ENCODE data around the gene ZDBF2.
"Not testable (repeated sequence)": the region's sequence is repeated elsewhere in the genome, so short reads cannot be mapped to it uniquely, and the experiment has no call there.

ZDBF2 gene

GRCh38 chr2:206323486-206323885 lies 49.0 kb downstream of the ZDBF2 start:
- no peak for DNase-seq (ENCODE audit: low read depth)

GRCh38 chr2:206324869-206325268 lies 50.4 kb downstream of the ZDBF2 start:
- no peak for DNase-seq (ENCODE audit: low read depth)

DNA sequence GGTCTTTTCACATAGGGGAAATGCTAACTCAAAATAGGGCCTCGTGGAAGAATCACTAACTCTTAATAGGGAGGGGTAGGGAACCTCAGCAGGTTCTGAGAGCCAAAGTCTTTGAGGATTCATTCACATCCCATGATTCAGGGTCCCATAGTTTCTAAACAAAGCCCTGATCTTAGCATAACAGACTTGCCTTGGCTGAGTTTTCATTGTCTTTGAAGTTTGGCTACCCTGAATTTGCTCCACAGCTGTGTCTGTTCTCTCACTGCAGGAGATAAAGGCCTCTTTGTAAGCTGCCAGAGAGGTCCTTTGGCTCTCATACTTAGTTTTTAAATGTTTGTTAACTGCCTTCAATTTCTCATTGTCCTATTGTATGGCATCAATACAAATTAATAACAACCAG lies 54.5 kb downstream of the ZDBF2 start:
- DNase-seq (ENCODE audit: low read depth) = no peak

DNA sequence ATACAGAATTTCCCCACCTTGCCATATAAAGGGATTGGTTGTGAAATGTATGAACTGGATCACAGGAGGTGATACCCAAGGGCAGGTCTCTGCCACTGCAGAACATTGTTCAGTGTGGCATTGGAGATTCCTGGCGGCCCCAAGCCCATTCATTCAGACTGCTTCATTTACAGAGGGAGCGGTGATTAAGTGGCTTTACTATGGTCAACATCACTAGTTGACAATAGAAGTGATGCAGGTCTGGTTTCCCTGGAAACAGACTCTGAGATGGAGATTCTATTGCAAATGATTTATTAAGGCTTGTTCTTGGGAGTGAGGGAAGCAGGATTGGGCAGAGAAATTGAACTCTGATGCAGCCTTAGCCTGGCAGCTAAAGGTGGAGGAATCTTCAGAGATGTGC lies 62.4 kb downstream of the ZDBF2 start:
- no peak for DNase-seq (ENCODE audit: low read depth)

GRCh38 chr2:206337956-206338355 lies 63.5 kb downstream of the ZDBF2 start:
- no peak for DNase-seq (ENCODE audit: low read depth)

DNA sequence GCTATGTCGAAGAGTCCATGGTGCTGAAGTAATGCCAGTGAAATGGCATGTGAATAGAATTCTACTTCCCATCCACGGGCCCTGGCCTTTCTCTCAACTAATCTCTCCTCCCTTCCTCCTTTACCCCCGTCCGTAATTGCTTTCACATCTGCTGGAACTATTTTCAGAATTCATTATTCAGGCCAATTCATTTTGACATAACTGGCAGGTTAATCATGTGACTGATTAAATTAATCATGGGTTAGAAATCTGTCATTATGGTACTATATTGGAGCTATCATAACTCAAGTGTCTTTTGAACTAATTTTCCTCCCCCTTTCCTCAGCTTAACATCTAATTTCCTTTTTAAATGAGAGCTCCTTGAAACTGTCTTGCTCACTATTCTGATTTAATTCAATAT lies 66.9 kb downstream of the ZDBF2 start:
- DNase-seq (ENCODE audit: low read depth) = no peak

GRCh38 chr2:206343144-206343543 lies 68.7 kb downstream of the ZDBF2 start:
- no peak for DNase-seq (ENCODE audit: low read depth)

DNA sequence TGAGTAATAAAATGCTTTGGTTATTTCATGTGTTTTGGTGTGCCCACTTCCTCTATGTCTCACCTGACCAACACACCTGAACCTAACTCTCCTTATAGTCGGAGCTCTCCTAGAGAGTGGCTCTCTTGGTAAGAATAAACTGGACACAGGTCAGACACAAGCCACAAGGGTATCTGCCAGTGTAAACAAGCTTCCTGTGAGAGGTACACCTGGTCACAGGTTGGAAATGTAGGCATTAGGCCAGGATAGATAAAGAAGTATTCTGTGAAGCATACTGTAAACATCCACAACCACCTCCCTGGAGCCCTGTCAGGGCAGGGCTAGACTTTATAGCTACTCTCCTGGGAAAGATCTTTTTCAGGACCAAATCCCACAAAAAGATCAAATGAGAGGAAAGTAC lies 69.4 kb downstream of the ZDBF2 start:
- DNase-seq (ENCODE audit: low read depth) = no peak

DNA sequence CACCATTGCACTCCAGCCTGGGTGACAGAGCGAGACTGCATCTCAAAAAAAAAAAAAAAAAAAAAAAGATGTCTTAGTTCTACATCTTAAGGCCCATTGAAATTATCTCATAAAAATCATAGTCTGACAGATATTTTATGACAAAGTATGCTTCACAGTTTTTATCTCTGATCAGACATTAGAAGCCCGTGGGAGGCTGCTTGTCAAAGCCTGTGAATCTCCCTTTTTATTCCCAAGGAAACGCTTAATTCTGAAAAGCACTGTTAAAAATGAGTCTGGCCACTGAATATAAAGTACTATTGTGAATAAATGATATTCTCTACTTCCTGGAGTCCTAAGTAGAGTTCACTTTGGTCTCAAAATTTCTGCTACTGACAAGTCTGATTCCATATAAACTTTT lies 71.1 kb downstream of the ZDBF2 start:
- DNase-seq (ENCODE audit: low read depth) = no peak

- DNase-seq (ENCODE audit: low read depth) = no peak
Measured at GRCh38 chr2:206349375-206349774, 74.9 kb downstream of the ZDBF2 start.

- DNase-seq (ENCODE audit: low read depth) = no peak
Measured at GRCh38 chr2:206352571-206352970, 78.1 kb downstream of the ZDBF2 start.

GRCh38 chr2:206353685-206354084 lies 79.2 kb downstream of the ZDBF2 start:
- DNase-seq (ENCODE audit: low read depth) = no peak

GRCh38 chr2:206354129-206354528 lies 79.7 kb downstream of the ZDBF2 start:
- DNase-seq (ENCODE audit: low read depth) = no peak

DNA sequence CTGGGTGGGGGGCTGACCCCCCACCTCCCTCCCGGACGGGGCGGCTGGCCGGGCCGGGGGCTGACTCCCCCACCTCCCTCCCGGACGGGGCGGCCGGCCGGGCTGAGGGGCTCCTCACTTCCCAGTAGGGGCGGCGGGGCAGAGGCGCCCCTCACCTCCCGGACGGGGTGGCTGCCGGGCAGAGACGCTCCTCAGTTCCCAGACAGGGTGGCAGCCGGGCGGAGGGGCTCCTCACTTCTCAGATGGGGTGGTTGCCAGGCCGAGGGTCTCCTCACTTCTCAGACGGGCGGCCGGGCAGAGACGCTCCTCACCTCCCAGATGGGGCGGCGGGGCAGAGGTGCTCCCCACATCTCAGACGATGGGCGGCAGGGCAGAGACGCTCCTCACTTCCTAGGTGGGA lies 82.4 kb downstream of the ZDBF2 start:
- DNase-seq (ENCODE audit: low read depth) = not testable (repeated sequence)

- DNase-seq (ENCODE audit: low read depth) = not testable (repeated sequence)
Measured at GRCh38 chr2:206360840-206361239, 86.4 kb downstream of the ZDBF2 start.

DNA sequence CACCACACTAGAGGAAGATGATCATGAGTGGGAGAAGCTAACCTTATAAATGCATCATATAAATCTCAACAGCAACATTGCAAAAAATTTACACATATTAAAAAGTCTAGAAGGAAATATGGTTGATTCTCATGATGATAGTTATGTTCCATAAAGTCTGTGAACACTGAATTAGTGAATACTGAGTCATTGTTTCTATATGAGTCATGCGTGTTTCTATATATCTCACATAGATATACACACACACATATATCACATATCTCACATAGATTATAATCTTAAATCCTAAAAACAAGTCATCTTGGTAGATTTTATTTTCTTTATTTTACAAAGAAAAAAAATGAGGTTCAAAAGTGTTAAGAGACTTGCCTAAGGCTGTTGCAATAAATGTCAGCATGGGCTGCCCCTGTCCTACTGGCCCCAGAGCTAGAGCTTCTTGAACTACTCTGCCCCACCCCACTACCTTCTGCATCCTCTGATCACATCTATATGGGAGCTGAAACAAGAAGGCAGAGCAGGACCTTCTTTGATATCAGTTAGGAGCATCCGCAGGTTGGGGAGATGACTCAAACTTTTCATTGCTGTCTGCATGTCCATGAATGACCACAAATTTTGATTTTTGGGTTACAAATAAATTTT lies 87.1 kb downstream of the ZDBF2 start:
- no peak for DNase-seq (ENCODE audit: low read depth)
